Prostate gland (tissue), 2 donors: ENCODE data around the gene RIMS1.

Experiments
- CTCF ChIP-seq, 4 experiments: fragments of 200-600 bp in 2 of 4; fragments of 450-650 bp in 2 of 4; sonication (generic) in 2 of 4; IDR thresholded peaks; 1 replicate in 3 of 4; 2 replicates in 1 of 4; pipeline ENCODE4 v1.5.1; 2016 to 2019; ENCODE audit warnings: antibody characterized with exemption in 4 of 4, mild to moderate bottlenecking in 2 of 4, moderate library complexity in 2 of 4
- POLR2A ChIP-seq: fragments of 450-650 bp; IDR thresholded peaks from one replicate; pipeline ENCODE4 v1.6.1; 2016; ENCODE audit warnings: antibody characterized with exemption, mild to moderate bottlenecking

GRCh38 chr6:72283571-72283970 lies 397.2 kb downstream of the RIMS1 start:
- no peak for TF ChIP-seq CTCF (IDR thresholded peaks at IDR 0.05)
- no peak for TF ChIP-seq POLR2A
